ENCODE data around the gene CDS2. TPM values are rescaled to one million over a fixed set of nuclear protein-coding genes. Genes with fewer than 3 reads are reported as not detected.

Gene CDS2
- total RNA-seq, 1 experiment from 2014 or later, result 49.1 TPM

GRCh38 chr20:5133998-5134397 lies 7.2 kb downstream of the CDS2 start:
- POLR2A ChIA-PET, result no interaction called here
- CTCF ChIA-PET, result interaction anchor here (3.4 kb wide), 1 partner anchor 58 kb away, joined by 11 read pairs; no protein-coding TSS in a partner anchor
- Mint-ChIP-seq H3K27me3 (ENCODE audit: low read depth) (no peaks in the 10 kb centered on the region), H3K27ac (no peak overlapping the region), H3K9me3 (no peaks in the 10 kb centered on the region), H3K36me3 (no peaks in the 10 kb centered on the region), H3K4me3 (no peak overlapping the region), H3K4me1 (peaks cover 5% of the 10 kb centered on the region)
- DNase-seq (ENCODE audit: low spot score), result no peak
- no peak for ATAC-seq
- TF ChIP-seq FOXJ3 (CRISPR knock-in tag; IDR thresholded peaks at IDR 0.05; ENCODE audit: borderline replicate concordance) (no peak), NR2C2 (CRISPR knock-in tag; IDR thresholded peaks at IDR 0.05) (no peak), IRF2 (CRISPR knock-in tag; IDR thresholded peaks at IDR 0.05; ENCODE audit: borderline replicate concordance, low read depth) (no peak), ELF4 (CRISPR knock-in tag; IDR thresholded peaks at IDR 0.05; ENCODE audit: low read depth) (no peak), RELA (CRISPR knock-in tag; IDR thresholded peaks at IDR 0.05; ENCODE audit: borderline replicate concordance) (no peak), KAT7 (CRISPR knock-in tag; IDR thresholded peaks at IDR 0.05; ENCODE audit: borderline replicate concordance) (no peak)

- CTCF ChIA-PET, result interaction anchor here (2.4 to 3.4 kb wide), 2 partner anchors 9 to 57 kb away, joined by 11 to 13 read pairs; partner anchors contain the start of gene CDS2
- H3K27me3 Mint-ChIP-seq (ENCODE audit: low read depth), result no peaks in the 10 kb centered on the region
- H3K9me3 Mint-ChIP-seq, result no peaks in the 10 kb centered on the region
- POLR2A ChIA-PET, result interaction anchor here (0.5 kb wide), 1 partner anchor 59 kb away, joined by 3 read pairs; no protein-coding TSS in a partner anchor
- H3K27ac Mint-ChIP-seq, result no peak overlapping the region
- H3K4me1 Mint-ChIP-seq, result peaks cover 5% of the 10 kb centered on the region
- no peak overlapping the region for H3K4me3 Mint-ChIP-seq
- DNase-seq (ENCODE audit: low spot score) (no peak), ATAC-seq (no peak)
- no peaks in the 10 kb centered on the region for H3K36me3 Mint-ChIP-seq
- TF ChIP-seq CREM (CRISPR knock-in tag; IDR thresholded peaks at IDR 0.05), result no peak
- TF ChIP-seq, protein P1, sequence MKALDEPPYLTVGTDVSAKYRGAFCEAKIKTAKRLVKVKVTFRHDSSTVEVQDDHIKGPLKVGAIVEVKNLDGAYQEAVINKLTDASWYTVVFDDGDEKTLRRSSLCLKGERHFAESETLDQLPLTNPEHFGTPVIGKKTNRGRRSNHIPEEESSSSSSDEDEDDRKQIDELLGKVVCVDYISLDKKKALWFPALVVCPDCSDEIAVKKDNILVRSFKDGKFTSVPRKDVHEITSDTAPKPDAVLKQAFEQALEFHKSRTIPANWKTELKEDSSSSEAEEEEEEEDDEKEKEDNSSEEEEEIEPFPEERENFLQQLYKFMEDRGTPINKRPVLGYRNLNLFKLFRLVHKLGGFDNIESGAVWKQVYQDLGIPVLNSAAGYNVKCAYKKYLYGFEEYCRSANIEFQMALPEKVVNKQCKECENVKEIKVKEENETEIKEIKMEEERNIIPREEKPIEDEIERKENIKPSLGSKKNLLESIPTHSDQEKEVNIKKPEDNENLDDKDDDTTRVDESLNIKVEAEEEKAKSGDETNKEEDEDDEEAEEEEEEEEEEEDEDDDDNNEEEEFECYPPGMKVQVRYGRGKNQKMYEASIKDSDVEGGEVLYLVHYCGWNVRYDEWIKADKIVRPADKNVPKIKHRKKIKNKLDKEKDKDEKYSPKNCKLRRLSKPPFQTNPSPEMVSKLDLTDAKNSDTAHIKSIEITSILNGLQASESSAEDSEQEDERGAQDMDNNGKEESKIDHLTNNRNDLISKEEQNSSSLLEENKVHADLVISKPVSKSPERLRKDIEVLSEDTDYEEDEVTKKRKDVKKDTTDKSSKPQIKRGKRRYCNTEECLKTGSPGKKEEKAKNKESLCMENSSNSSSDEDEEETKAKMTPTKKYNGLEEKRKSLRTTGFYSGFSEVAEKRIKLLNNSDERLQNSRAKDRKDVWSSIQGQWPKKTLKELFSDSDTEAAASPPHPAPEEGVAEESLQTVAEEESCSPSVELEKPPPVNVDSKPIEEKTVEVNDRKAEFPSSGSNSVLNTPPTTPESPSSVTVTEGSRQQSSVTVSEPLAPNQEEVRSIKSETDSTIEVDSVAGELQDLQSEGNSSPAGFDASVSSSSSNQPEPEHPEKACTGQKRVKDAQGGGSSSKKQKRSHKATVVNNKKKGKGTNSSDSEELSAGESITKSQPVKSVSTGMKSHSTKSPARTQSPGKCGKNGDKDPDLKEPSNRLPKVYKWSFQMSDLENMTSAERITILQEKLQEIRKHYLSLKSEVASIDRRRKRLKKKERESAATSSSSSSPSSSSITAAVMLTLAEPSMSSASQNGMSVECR (CRISPR knock-in tag; IDR thresholded peaks at IDR 0.05; ENCODE audit: borderline replicate concordance), result no peak
- no peak for TF ChIP-seq JUN (CRISPR knock-in tag; IDR thresholded peaks at IDR 0.05)
- TF ChIP-seq ZNF416 (CRISPR knock-in tag; IDR thresholded peaks at IDR 0.05), result no peak
- TF ChIP-seq, protein P2, sequence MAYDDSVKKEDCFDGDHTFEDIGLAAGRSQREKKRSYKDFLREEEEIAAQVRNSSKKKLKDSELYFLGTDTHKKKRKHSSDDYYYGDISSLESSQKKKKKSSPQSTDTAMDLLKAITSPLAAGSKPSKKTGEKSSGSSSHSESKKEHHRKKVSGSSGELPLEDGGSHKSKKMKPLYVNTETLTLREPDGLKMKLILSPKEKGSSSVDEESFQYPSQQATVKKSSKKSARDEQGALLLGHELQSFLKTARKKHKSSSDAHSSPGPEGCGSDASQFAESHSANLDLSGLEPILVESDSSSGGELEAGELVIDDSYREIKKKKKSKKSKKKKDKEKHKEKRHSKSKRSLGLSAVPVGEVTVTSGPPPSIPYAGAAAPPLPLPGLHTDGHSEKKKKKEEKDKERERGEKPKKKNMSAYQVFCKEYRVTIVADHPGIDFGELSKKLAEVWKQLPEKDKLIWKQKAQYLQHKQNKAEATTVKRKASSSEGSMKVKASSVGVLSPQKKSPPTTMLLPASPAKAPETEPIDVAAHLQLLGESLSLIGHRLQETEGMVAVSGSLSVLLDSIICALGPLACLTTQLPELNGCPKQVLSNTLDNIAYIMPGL (CRISPR knock-in tag; IDR thresholded peaks at IDR 0.05), result no peak
- no peak for TF ChIP-seq E2F1 (CRISPR knock-in tag; IDR thresholded peaks at IDR 0.05)
- no peak for TF ChIP-seq ERG (CRISPR knock-in tag; IDR thresholded peaks at IDR 0.05)
- no peak for TF ChIP-seq ESRRA (CRISPR knock-in tag; IDR thresholded peaks at IDR 0.05; ENCODE audit: borderline replicate concordance)
- no peak for TF ChIP-seq KAT7 (CRISPR knock-in tag; IDR thresholded peaks at IDR 0.05; ENCODE audit: borderline replicate concordance)
- TF ChIP-seq, protein P3, sequence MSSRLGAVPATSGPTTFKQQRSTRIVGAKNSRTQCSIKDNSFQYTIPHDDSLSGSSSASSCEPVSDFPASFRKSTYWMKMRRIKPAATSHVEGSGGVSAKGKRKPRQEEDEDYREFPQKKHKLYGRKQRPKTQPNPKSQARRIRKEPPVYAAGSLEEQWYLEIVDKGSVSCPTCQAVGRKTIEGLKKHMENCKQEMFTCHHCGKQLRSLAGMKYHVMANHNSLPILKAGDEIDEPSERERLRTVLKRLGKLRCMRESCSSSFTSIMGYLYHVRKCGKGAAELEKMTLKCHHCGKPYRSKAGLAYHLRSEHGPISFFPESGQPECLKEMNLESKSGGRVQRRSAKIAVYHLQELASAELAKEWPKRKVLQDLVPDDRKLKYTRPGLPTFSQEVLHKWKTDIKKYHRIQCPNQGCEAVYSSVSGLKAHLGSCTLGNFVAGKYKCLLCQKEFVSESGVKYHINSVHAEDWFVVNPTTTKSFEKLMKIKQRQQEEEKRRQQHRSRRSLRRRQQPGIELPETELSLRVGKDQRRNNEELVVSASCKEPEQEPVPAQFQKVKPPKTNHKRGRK (CRISPR knock-in tag; IDR thresholded peaks at IDR 0.05; ENCODE audit: borderline replicate concordance), result no peak
- TF ChIP-seq ELF4 (CRISPR knock-in tag; IDR thresholded peaks at IDR 0.05; ENCODE audit: low read depth), result no peak
- TF ChIP-seq NFATC4 (CRISPR knock-in tag; IDR thresholded peaks at IDR 0.05), result no peak
- no peak for TF ChIP-seq ZNF263 (CRISPR knock-in tag; IDR thresholded peaks at IDR 0.05; ENCODE audit: low read depth)
- no peak for TF ChIP-seq JAZF1 (CRISPR knock-in tag; IDR thresholded peaks at IDR 0.05)
- TF ChIP-seq MYBL2 (CRISPR knock-in tag; IDR thresholded peaks at IDR 0.05), result no peak
- TF ChIP-seq TEAD4 (CRISPR knock-in tag; IDR thresholded peaks at IDR 0.05), result no peak
- TF ChIP-seq, protein P4, sequence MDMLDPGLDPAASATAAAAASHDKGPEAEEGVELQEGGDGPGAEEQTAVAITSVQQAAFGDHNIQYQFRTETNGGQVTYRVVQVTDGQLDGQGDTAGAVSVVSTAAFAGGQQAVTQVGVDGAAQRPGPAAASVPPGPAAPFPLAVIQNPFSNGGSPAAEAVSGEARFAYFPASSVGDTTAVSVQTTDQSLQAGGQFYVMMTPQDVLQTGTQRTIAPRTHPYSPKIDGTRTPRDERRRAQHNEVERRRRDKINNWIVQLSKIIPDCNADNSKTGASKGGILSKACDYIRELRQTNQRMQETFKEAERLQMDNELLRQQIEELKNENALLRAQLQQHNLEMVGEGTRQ (CRISPR knock-in tag; IDR thresholded peaks at IDR 0.05), result no peak
- no peak for TF ChIP-seq ATF1 (CRISPR knock-in tag; IDR thresholded peaks at IDR 0.05)
These were observed 8.7 kb downstream of the CDS2 start for GRCh38 chr20:5135363-5136012.
